T47D (cell line): ENCODE data around the gene FAM174C.

Source experiments
- DNase-seq, 2 experiments: peaks; one replicate each; pipeline versions ENCODE4 v3.0.0 to v3.0.0-alpha.2; 2011 to 2012; ENCODE audit warnings: low read depth in 1 of 2, low spot score in 1 of 2
- JUND ChIP-seq: IDR thresholded peaks from 2 replicates; pipeline ENCODE4 v1.6.1; 2012; ENCODE audit warnings: low read depth
- in situ Hi-C: cut with HindIII; loops from 2 replicates; pipeline ENCODE4 v1.10.0; 2016; ENCODE audit warnings: low sequenced_read_pairs, low pct_unique_long_range_greater_than_20kb

Gene FAM174C

GRCh38 chr19:1248786-1249297 is 26.5 kb upstream of the FAM174C start:
- in situ Hi-C loops: no loop called here
- peak in 1 of 2 experiments; percentile 80 for DNase-seq

GRCh38 chr19:1249298-1249989 is 25.9 kb upstream of the FAM174C start:
- in situ Hi-C loops: no loop called here
- peak; percentile 89 to 95 for DNase-seq
- TF ChIP-seq JUND: no peak

More at GRCh38 chr19:1248786-1249297, 26.5 kb upstream of the FAM174C start:
- no peak for TF ChIP-seq JUND

- no peak for DNase-seq
- TF ChIP-seq JUND: no peak
- in situ Hi-C loops: no loop called here
Measured at GRCh38 chr19:1249990-1250436, 25.3 kb upstream of the FAM174C start.

- DNase-seq: no peak
- no peak for TF ChIP-seq JUND
- in situ Hi-C loops: no loop called here
Measured at GRCh38 chr19:1250437-1251260, 24.7 kb upstream of the FAM174C start.

- in situ Hi-C loops: no loop called here
- TF ChIP-seq JUND: no peak
- DNase-seq: peak in 1 of 2 experiments; percentile 84
Measured at GRCh38 chr19:1251330-1252220, 23.8 kb upstream of the FAM174C start.

GRCh38 chr19:1252221-1252820 is 23.0 kb upstream of the FAM174C start:
- DNase-seq: peak in 1 of 2 experiments; percentile 68
- no peak for TF ChIP-seq JUND
- in situ Hi-C loops: no loop called here

- peak; percentile 60 to 85 for DNase-seq
- in situ Hi-C loops: no loop called here
Measured at GRCh38 chr19:1252821-1253513, 22.4 kb upstream of the FAM174C start.

GRCh38 chr19:1253514-1254080 is 21.7 kb upstream of the FAM174C start:
- no peak for DNase-seq
- TF ChIP-seq JUND: no peak
- in situ Hi-C loops: no loop called here

More at GRCh38 chr19:1252821-1253513, 22.4 kb upstream of the FAM174C start:
- no peak for TF ChIP-seq JUND

GRCh38 chr19:1254081-1254527 is 21.2 kb upstream of the FAM174C start:
- in situ Hi-C loops: no loop called here
- no peak for DNase-seq
- TF ChIP-seq JUND: no peak

GRCh38 chr19:1254530-1255185 is 20.7 kb upstream of the FAM174C start:
- DNase-seq: no peak
- TF ChIP-seq JUND: no peak
- in situ Hi-C loops: no loop called here
